VCaP (cell line): ENCODE results near the gene ZNF816.
A peak's percentile ranks its signal among the peaks of the same experiment; 100 is the strongest.

Experiments
- H3K27ac ChIP-seq: fragments of 450-650 bp; 2 replicates; pipeline ENCODE4 v1.5.1; 2017
- TF ChIP-seq, protein P1 (sequence below): fragments of 450-650 bp; conservative IDR thresholded peaks from 2 replicates; pipeline ENCODE4 v1.5.1; 2017; ENCODE audit warnings: mild to moderate bottlenecking, moderate library complexity

The ZNF816 gene

GRCh38 chr19:52962394-52963246, at the start of gene ZNF816:
ZNF816 (minus strand) TSS chr19:52962881; CDS start chr19:52956089, 6,792 bp downstream.
- TF ChIP-seq, protein P1, sequence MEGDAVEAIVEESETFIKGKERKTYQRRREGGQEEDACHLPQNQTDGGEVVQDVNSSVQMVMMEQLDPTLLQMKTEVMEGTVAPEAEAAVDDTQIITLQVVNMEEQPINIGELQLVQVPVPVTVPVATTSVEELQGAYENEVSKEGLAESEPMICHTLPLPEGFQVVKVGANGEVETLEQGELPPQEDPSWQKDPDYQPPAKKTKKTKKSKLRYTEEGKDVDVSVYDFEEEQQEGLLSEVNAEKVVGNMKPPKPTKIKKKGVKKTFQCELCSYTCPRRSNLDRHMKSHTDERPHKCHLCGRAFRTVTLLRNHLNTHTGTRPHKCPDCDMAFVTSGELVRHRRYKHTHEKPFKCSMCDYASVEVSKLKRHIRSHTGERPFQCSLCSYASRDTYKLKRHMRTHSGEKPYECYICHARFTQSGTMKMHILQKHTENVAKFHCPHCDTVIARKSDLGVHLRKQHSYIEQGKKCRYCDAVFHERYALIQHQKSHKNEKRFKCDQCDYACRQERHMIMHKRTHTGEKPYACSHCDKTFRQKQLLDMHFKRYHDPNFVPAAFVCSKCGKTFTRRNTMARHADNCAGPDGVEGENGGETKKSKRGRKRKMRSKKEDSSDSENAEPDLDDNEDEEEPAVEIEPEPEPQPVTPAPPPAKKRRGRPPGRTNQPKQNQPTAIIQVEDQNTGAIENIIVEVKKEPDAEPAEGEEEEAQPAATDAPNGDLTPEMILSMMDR: no peak

DNA sequence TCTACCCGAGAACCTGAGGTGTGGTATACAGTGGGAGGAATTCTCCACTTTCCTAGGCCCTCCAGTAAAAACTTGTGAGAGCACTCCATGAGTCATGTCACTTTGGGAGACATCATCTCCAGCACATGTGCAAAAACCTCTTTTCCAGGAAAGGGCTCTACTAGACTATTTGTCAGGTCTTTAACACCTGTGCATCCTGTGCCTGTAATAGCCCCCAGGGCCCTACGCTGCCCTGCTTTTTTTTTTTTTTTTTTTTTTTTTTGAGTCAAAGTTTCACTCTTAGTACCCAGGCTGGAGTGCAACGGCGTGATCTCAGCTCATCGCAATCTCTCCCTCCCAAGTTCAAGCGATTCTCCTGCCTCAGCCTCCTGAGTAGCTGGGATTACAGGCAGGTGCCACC, 49.3 kb upstream of the ZNF816 start:
- H3K27ac ChIP-seq: no peak overlapping the region
- TF ChIP-seq, protein P1: no peak

More at GRCh38 chr19:52962394-52963246, at the start of gene ZNF816:
- peak within 1 kb of the TSS; percentile 81 for H3K27ac ChIP-seq

DNA sequence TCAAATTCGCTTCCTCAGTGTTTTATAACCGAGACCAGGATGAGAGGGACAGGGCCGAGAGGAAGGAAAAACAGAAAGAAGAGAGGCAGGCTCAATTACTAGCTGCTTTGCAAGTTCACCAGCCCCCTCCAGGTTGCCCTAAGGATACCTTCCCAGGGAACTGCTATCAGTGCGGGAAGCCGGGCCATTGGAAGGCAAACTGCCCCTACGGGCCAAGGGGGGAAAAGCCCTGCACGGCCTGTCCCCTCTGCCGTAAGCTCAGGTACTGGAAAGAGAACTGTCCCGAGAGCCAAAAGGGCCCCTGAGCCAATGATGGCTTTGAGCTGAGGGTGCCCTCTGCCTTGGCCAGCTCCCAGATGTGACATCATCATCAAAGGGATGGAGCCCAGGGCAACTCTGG, 47.8 kb upstream of the ZNF816 start:
- H3K27ac ChIP-seq: no peak overlapping the region
- TF ChIP-seq, protein P1: no peak

- H3K27ac ChIP-seq: no peak overlapping the region
- TF ChIP-seq, protein P1: no peak
Measured at GRCh38 chr19:53008061-53008778, 45.5 kb upstream of the ZNF816 start.

DNA sequence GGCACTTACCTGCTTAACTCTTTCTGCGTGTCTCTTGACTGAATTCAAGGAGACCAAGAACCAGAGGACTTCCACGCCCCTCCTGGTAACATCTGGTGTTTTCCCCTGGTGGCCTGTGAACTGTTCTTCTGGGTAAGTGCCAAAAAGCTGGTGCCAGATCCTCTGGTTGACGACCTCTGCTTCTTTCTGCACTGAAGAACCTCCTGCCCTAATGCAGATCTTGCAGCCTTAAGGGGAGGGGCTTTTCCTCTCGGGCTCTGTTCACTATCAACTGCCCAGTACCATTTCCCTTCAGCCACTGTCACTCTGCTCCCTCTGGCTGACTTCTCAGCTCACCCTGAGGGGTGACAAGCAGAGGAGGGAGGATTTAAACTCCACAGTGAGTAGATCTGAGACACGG, 44.9 kb upstream of the ZNF816 start:
- H3K27ac ChIP-seq: no peak overlapping the region
- TF ChIP-seq, protein P1: no peak

DNA sequence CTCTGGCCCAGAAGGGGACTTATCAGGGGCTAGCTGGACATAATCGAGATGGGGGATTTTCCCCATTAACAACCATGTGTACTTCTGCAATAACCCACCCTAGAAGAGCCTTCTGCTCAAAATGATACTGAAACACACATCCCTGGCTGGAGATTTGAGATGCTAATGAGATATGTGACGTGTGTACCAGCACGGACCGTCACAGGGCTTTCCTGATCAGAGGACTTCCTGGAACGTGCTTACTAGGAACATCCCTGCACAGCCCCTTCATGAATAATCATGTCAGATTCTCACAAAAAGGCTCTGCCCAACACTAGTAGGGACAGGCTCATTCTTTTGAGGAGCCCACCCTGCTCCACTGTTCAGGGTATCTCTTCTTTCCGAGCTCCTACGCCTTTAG, 44.5 kb upstream of the ZNF816 start:
- H3K27ac ChIP-seq: no peak overlapping the region
- TF ChIP-seq, protein P1: no peak

DNA sequence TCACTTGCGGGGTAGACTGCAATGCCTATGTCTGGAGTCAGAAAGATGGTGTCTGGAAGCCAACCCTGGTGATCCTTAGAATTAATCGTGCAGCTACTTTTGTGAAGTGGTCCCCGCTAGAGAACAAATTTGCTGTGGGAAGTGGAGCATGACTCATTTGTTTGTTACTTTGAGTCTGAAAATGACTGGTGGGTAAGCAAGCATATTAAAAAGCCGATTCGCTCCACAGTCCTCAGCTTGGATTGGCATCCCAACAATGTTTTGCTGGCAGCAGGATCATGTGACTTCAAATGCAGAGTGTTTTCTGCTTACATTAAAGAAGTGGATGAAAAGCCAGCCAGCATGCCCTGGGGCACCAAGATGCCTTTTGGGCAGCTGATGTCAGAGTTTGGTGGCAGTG, 41.6 kb upstream of the ZNF816 start:
- TF ChIP-seq, protein P1: no peak
- no peak overlapping the region for H3K27ac ChIP-seq
